Stimulated activated CD4-positive, alpha-beta T cell treated with anti-CD3 and anti-CD28 coated beads, Interleukin-12 subunit alpha, Interleukin-12 subunit beta, amount 100 ng/mL, for 4 hours (primary cell): ENCODE data around the gene ARAP1.

Experiments used
- DNase-seq: peaks from one replicate; pipeline ENCODE4 v3.0.0-alpha.2; 2020

ARAP1 gene

GRCh38 chr11:72760539-72761405 is 8.6 kb upstream of the ARAP1 start:
- no peak for DNase-seq

- DNase-seq = no peak
Measured at GRCh38 chr11:72759468-72759985, 7.3 kb upstream of the ARAP1 start.

GRCh38 chr11:72758690-72759389 is 6.6 kb upstream of the ARAP1 start:
- no peak for DNase-seq

DNA sequence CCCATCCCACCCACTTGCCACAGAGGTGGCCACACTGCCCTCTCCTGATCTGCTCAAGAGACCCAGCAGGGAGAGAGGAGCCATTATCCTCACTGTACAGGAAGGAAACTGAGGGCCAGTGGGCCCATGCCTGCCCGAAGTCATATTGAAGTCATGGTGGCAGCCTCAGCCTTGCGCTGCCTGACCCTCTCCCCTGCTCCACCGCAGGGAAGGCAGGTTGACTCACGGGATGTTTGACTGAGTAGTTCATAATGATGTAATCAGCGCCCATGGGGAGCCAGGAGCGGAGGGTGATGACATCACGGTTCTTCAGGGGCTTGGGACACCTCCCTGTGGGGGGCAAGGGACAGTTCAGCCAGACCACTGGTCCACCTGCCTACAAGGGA is 6.1 kb upstream of the ARAP1 start:
- no peak for DNase-seq

DNA sequence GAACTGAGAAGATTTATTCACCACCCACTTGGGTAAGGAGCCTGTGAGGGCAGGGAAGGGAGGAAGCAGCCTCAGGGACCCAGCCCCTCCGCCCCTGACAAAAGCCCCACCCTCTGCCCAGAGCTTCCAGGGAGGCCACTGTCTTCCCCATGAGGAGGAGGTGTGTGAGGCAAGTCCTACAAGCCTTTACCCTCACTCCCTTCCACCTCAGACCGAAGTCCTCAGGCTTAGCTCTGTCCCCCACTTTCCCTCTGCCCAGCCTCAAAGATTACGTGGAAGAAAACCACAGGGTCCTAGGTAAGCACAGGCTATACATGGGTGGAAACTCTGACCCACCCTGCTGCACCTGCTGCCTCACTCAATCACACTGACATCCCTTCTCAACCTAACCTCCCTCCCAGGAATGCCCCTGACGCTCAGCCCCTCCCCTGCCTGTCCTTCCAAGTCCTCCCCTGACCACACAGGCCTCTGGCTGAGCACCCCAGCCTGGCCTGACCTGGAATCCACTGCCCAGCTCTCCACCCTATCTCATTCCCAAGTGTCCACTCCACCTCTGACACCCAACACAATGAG is 3.6 kb upstream of the ARAP1 start:
- DNase-seq = no peak

- no peak for DNase-seq
Measured at GRCh38 chr11:72754544-72755155, 2.4 kb upstream of the ARAP1 start.

DNA sequence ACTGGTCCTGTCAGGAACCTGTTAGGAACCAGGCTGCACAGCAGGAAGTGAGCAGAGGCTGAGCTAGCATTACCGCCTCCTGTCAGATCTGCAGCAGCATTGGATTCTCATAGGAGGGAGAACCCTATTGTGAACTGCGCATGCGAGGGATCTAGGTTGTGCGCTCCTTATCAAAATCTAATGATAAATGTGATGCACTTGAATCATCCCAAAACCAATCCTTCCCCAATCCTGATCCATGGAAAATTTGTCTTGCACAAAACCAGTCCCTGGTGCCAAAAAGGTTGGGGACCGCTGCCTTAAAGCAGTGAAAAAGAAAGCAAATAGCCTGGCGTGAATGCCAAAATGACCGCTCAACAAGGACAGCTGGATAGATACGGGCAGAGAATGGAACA is 1.9 kb upstream of the ARAP1 start:
- no peak for DNase-seq

- DNase-seq = no peak
Measured at GRCh38 chr11:72753341-72754148, 1.3 kb upstream of the ARAP1 start.

- DNase-seq = no peak
Measured at GRCh38 chr11:72751116-72752087, 806 bp downstream of the ARAP1 start.

DNA sequence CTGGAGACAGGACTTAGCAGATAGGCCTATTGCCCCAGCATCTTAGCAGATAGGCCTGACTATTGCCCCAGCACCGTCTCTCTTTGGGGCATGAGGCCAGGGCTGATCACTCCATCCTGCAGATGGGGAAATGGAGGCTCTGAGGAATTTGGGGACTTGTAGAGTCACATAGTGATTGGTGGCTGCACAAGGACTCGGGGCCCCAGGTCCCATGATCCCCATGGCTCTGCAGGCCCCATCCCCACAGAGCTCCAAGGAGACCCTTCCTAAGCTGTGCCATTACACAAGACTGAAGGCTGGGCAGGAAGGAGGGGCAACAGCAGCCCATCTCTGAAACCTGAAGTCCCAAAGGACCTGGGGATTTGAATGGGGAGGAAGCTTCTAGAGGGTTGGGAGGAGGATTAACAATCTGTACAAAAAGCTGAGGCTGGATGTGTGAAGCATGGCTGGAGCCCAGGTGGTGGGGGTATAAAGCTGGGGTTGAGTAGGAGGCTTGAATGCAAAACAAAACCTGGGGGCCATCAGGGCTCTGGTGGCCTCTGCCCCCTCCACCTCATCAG is 1.6 kb downstream of the ARAP1 start:
- no peak for DNase-seq

DNA sequence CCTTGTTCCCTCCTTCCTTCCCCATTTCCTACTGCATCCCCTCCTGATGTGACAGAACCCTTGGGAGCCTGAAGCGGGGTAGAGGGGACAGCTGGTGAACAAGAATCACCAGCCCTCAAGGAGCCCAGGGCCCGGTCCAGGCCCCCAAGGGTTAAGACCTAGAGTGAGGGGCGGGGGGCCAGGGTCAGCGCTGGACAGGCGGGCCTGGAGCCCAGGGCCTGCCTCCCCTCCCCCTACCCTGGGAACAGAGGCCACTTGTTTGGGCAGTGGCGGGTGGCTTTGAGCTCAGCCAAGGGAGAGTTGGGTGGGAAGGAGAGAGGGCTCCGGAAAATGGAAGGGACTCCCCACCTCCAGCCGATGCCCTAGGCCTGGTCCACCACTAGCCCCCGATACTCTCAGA is 2.1 kb downstream of the ARAP1 start:
- no peak for DNase-seq

DNA sequence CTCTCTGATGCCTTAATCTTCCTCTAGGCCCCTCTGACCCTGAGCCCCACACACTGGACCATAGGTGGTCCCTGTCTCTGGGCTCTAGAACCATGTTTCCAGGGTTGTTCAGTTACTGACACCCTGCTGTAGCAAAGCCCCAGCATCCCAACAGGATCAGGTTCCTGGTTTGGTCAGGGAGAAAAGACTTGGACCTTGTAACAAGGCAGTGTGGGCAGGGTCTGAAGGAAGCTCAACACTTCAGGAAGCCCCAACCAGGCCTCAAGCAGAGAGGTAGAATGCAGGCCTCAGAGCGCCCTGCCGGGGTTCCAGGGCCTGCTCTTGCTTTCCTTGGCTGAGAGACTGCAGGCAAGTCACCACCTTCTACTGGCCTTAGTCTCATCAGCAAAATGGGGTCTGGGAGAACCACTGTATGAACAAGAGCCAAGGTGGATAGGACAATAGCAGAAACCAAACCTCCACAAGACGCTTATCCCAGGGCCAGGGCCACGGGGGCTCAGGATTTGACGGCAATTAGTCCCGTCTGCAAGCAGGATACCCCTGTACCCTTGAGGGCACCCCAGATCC is 4.8 kb downstream of the ARAP1 start:
- DNase-seq = no peak

DNA sequence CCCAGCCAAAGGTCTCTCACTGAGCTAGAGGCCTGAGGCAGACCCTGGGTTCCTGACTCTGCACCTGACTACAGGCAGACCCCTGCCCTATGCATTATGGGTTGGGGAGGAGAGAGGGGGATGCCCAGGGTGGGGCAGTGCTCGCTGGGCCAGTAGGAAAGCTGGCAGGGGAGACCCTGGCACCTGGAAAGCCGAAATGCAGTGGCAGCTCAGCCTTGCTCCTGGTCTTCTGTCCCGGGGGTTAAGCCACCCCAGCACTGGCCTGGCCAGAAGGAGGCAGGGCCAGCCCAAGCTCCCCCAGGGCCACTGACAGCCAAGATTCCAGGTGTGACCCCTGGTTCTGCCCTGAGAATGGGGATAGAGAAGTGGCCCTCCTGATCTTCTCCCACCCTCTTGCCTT is 5.4 kb downstream of the ARAP1 start:
- DNase-seq = no peak

DNA sequence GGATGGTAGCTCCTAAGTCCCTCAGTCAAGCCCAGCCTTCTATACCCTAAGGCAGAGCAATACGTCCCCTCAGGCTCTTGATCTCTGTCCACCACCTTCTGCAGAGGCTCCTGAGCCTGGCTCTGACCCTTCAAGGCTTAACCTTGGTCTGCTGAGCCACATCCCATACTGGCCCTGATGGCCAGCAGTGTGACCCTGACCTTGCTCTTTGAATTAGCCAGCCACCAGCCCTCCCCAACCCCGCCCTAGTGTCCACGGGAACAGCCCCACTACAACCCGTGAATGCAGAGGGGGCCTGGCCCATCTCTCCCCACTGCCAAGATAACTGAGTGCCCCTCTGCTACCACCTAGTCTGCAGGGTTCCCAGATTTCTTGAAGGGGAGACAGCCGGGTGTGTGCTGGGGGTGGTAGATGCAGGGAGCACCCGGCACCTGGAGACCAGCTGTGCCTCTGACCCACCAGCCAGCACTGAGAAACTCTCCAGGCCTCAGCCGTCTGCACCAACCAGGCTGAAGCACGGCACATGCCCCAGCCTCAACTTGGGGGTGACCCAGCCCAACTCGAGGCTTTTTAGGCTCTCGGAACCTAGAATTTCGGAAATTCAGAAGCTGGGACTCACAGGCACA is 6.2 kb downstream of the ARAP1 start:
- no peak for DNase-seq

- DNase-seq = no peak
Measured at GRCh38 chr11:72745511-72745910, 6.7 kb downstream of the ARAP1 start.

- no peak for DNase-seq
Measured at GRCh38 chr11:72744474-72744873, 7.7 kb downstream of the ARAP1 start.

DNA sequence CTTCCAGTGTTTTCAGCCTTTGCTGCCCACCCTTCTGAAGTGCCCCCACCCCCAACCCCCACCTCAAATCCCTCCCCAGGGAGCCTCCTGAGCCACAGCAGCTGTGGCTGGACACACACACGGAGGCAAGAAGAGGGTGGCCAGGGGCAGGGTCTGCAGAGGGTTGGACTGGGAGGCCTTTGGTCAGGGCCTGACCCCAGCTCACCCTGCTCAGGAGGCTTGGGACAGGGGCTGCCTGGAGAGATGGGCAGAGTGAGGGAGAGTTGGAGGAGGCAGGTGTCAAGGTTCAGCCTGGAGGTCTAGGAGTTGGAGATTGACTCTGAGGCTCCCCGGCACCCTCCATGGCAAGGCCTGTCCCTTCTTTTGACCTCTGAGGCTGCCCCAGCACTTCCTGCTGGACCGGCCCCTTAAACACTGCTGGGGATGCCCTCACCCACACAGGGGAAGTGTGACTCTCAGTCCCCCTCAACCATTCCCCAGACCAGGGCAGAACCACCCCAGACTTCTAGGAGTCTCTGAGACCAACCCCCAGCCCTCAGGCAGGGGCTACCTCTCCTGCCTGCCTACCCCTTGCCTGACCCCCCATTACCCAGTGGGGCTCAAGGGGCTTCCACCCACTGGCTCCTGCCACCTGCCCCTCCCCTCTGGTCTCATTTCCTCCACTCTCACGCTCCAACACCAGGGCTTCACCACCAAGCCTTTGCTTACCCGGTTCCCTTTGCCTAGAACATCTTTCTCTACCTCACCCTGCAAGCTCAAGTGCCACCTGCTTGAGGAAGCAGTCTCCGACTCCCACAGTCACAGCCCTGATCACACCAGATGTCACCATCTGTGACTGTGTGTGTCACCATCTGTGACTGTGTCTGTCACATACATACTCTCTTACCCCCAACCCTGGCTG is 8.6 kb downstream of the ARAP1 start:
- no peak for DNase-seq

GRCh38 chr11:72742513-72743320 is 9.5 kb downstream of the ARAP1 start:
- DNase-seq = no peak
